Mesenchymal stem cell (in vitro differentiated cells and primary cell): ENCODE measurements around the gene DFFA.

Experiments
- DNase-seq: peaks from one replicate; pipeline ENCODE4 v3.0.0-alpha.2; 2013
- H2AFZ ChIP-seq: one replicate; pipeline ENCODE4 v1.6.1; 2013; ENCODE audit warnings: low read depth, mild to moderate bottlenecking, control low read depth, inconsistent platforms, low read length, moderate library complexity
- H2AK5ac ChIP-seq: 2 replicates; pipeline ENCODE4 v1.6.1; 2013; ENCODE audit warnings: low read length, moderate library complexity, mild to moderate bottlenecking, inconsistent platforms; ENCODE audit not compliant: severe bottlenecking
- H2BK120ac ChIP-seq: one replicate; pipeline ENCODE4 v1.6.1; 2013; ENCODE audit warnings: low read depth, mild to moderate bottlenecking, inconsistent platforms, low read length, moderate library complexity
- H2BK12ac ChIP-seq, 2 experiments: one replicate each; pipeline ENCODE4 v1.6.1; 2013; ENCODE audit warnings: inconsistent platforms in 2 of 2, low read length in 2 of 2, mild to moderate bottlenecking in 2 of 2, moderate library complexity in 2 of 2, control low read depth in 1 of 2
- H2BK15ac ChIP-seq: one replicate; pipeline ENCODE4 v1.6.1; 2013; ENCODE audit warnings: mild to moderate bottlenecking, low read depth, inconsistent platforms; ENCODE audit not compliant: poor library complexity, severe bottlenecking
- H2BK5ac ChIP-seq: 2 replicates; pipeline ENCODE4 v1.6.1; 2013; ENCODE audit warnings: low read depth, mild to moderate bottlenecking, low read length, control low read depth, inconsistent platforms; ENCODE audit not compliant: poor library complexity, severe bottlenecking
- H3K14ac ChIP-seq, 2 experiments: one replicate each; pipeline ENCODE4 v1.6.1; 2013; ENCODE audit warnings: inconsistent platforms in 2 of 2, low read length in 2 of 2, control low read depth in 1 of 2, mild to moderate bottlenecking in 1 of 2, moderate library complexity in 1 of 2
- H3K18ac ChIP-seq, 2 experiments: one replicate each; pipeline ENCODE4 v1.6.1; 2013; ENCODE audit warnings: inconsistent platforms in 2 of 2, low read length in 2 of 2, control low read depth in 1 of 2, low read depth in 1 of 2, mild to moderate bottlenecking in 1 of 2
- H3K23ac ChIP-seq, 2 experiments: one replicate each; pipeline ENCODE4 v1.6.1; 2013; ENCODE audit warnings: inconsistent platforms in 2 of 2, low read length in 2 of 2, mild to moderate bottlenecking in 2 of 2, moderate library complexity in 2 of 2, control low read depth in 1 of 2
- H3K27ac ChIP-seq: 2 replicates; pipeline ENCODE4 v1.5.1; 2013; ENCODE audit warnings: mild to moderate bottlenecking, moderate library complexity, low read length, control low read depth, inconsistent platforms; ENCODE audit not compliant: poor library complexity, severe bottlenecking
- H3K27me3 ChIP-seq, 2 experiments: 2 replicates each; pipeline versions ENCODE4 v1.6.1 to v1.7.0; 2013; ENCODE audit warnings: low read length in 2 of 2, mild to moderate bottlenecking in 2 of 2, moderate library complexity in 2 of 2, control low read depth in 1 of 2, inconsistent platforms in 1 of 2; ENCODE audit not compliant: control insufficient read depth in 1 of 2, insufficient read depth in 1 of 2
- H3K36me3 ChIP-seq, 2 experiments: 2 replicates each; pipeline versions ENCODE4 v1.6.1 to v1.7.0; 2013; ENCODE audit warnings: low read length in 2 of 2, control low read depth in 1 of 2, inconsistent platforms in 1 of 2, low read depth in 1 of 2, mild to moderate bottlenecking in 1 of 2; ENCODE audit not compliant: insufficient read depth in 2 of 2, control insufficient read depth in 1 of 2
- H3K4ac ChIP-seq, 2 experiments: one replicate each; pipeline ENCODE4 v1.6.1; 2013; ENCODE audit warnings: inconsistent platforms in 2 of 2, low read length in 2 of 2, mild to moderate bottlenecking in 2 of 2, moderate library complexity in 2 of 2, control low read depth in 1 of 2, low read depth in 1 of 2
- H3K4me1 ChIP-seq: 2 replicates; pipeline ENCODE4 v1.6.1; 2013; ENCODE audit warnings: low read depth, low read length, control low read depth; ENCODE audit not compliant: control insufficient read depth, insufficient read depth
- H3K4me2 ChIP-seq: 2 replicates; pipeline ENCODE4 v1.6.1; 2013; ENCODE audit warnings: low read length, mild to moderate bottlenecking, inconsistent platforms; ENCODE audit not compliant: poor library complexity, severe bottlenecking
- H3K4me3 ChIP-seq, 2 experiments: 2 replicates each; pipeline versions ENCODE4 v1.5.1 to v1.7.0; 2013; ENCODE audit warnings: low read length in 2 of 2, mild to moderate bottlenecking in 2 of 2, control low read depth in 1 of 2, low read depth in 1 of 2; ENCODE audit not compliant: insufficient read depth in 1 of 2
- H3K79me1 ChIP-seq: replicated peaks from 2 replicates; pipeline ENCODE4 v1.6.1; 2013; ENCODE audit warnings: mild to moderate bottlenecking, control low read depth, low read length, inconsistent platforms; ENCODE audit not compliant: poor library complexity, severe bottlenecking
- H3K9ac ChIP-seq: 2 replicates; pipeline ENCODE4 v1.7.0; 2013; ENCODE audit warnings: mild to moderate bottlenecking, low read length, moderate library complexity
- H3K9me3 ChIP-seq: 2 replicates; pipeline ENCODE4 v1.7.0; 2013; ENCODE audit warnings: mild to moderate bottlenecking, low read length; ENCODE audit not compliant: control insufficient read depth
- H4K8ac ChIP-seq: one replicate; pipeline ENCODE4 v1.6.1; 2013; ENCODE audit warnings: inconsistent platforms, mild to moderate bottlenecking, low read length, moderate library complexity
- H4K91ac ChIP-seq: one replicate; pipeline ENCODE4 v1.6.1; 2013; ENCODE audit warnings: mild to moderate bottlenecking, low read length, inconsistent platforms
- WGBS: methylation state at CpG from one replicate; pipeline ENCODE4 v1.1.7; 2013; ENCODE audit warnings: mixed read lengths; 5-methylcytosine and 5-hydroxymethylcytosine counted together

Gene DFFA

GRCh38 chr1:10489291-10490055 is 17.1 kb upstream of the DFFA start:
- Histone ChIP-seq H2BK15ac (no peak overlapping the region), H2BK5ac (no peak overlapping the region), H3K4ac (no peak overlapping the region), H3K9me3 (no peaks in the 10 kb centered on the region), H3K27me3 (no peaks in the 10 kb centered on the region), H3K4me3 (no peak overlapping the region), H4K91ac (no peak overlapping the region), H3K4me1 (peaks cover 2% of the 10 kb centered on the region), H3K9ac (no peak overlapping the region), H3K27ac (no peak overlapping the region), H3K14ac (no peak overlapping the region), H3K4me2 (no peak overlapping the region), H2AFZ (no peak overlapping the region), H3K36me3 (peaks cover 5 to 7% of the 10 kb centered on the region in 2 experiments), H3K79me1 (peaks cover 27% of the 10 kb centered on the region), H3K18ac (no peak overlapping the region), H2BK120ac (no peak overlapping the region), H3K23ac (no peak overlapping the region), H2AK5ac (no peak overlapping the region), H4K8ac (no peak overlapping the region), H2BK12ac (no peak overlapping the region)
- 13% methylated on average over 4 of the region's 4 CpGs for WGBS
- DNase-seq: peak; percentile 24

- no peaks in the 10 kb centered on the region for H3K9me3 ChIP-seq
- H2BK12ac ChIP-seq: no peak overlapping the region
- H2AFZ ChIP-seq: no peak overlapping the region
These were observed 12.2 kb upstream of the DFFA start for GRCh38 chr1:10484521-10484920.

DNA sequence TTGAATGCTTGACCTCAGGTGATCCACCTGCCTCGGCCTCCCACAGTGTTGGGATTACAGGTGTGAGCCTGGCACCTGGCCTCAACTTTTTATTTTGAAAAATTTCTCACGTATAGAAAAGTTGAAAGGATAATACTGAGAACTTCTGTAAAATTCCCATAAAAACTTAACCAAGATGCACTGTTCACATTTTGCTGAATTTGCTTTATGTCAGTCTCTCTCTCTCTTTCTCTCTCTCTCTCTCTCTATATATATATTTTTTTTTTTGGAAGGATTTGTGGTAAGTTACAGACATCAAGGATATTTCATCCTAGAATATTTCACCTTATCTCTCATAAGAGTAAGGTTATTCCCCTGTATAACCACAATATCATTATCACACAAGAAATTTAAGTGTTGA is 8.3 kb upstream of the DFFA start:
- Histone ChIP-seq H3K4ac (no peak overlapping the region), H3K36me3 (peaks cover 3 to 11% of the 10 kb centered on the region in 2 experiments), H3K4me2 (no peak overlapping the region), H3K18ac (no peak overlapping the region), H3K4me1 (peaks cover 2% of the 10 kb centered on the region), H4K8ac (no peak overlapping the region), H3K27ac (no peak overlapping the region), H3K9ac (no peak overlapping the region), H2BK12ac (no peak overlapping the region), H3K4me3 (no peak overlapping the region), H3K79me1 (peaks cover 15% of the 10 kb centered on the region), H3K23ac (no peak overlapping the region), H3K27me3 (no peaks in the 10 kb centered on the region), H3K9me3 (no peaks in the 10 kb centered on the region), H4K91ac (no peak overlapping the region), H2BK15ac (no peak overlapping the region), H2BK120ac (no peak overlapping the region), H2BK5ac (no peak overlapping the region), H2AK5ac (no peak overlapping the region), H2AFZ (no peak overlapping the region), H3K14ac (no peak overlapping the region)
- DNase-seq: no peak
- 83% methylated on average over 1 of the region's 2 CpGs for whole genome bisulfite sequencing

More at GRCh38 chr1:10484521-10484920, 12.2 kb upstream of the DFFA start:
- Histone ChIP-seq H2BK5ac (no peak overlapping the region), H3K23ac (no peak overlapping the region), H3K27ac (no peak overlapping the region), H3K14ac (no peak overlapping the region), H2AK5ac (no peak overlapping the region), H3K27me3 (no peaks in the 10 kb centered on the region), H3K4me1 (peaks cover 2% of the 10 kb centered on the region), H3K9ac (no peak overlapping the region), H3K4ac (no peak overlapping the region), H2BK15ac (no peak overlapping the region), H4K91ac (no peak overlapping the region), H2BK120ac (no peak overlapping the region), H4K8ac (no peak overlapping the region), H3K36me3 (peaks cover 7 to 11% of the 10 kb centered on the region in 2 experiments), H3K18ac (no peak overlapping the region), H3K79me1 (peaks cover 11% of the 10 kb centered on the region), H3K4me2 (no peak overlapping the region), H3K4me3 (no peak overlapping the region)
- no peak for DNase-seq
- WGBS: 95% methylated on average over 6 of the region's 6 CpGs

DNA sequence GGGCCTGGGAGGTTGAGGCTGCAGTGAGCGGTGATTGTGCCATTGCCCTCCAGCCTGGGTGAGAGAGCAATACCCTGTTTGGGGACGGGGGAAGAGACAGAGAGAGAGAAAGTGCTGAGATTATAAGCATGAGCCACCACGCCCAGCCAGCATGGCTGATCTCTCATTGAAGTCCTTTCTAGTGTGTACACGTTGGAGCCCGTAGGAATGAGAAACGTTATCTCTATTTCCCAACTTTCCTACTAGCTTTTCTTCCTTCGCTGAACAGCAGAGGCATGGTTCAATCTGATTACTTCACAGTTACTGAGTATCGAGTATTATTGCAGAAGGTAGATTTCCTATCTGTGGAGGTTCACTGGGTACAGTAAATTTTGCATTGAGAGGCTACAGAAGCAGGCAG is 7.0 kb upstream of the DFFA start:
- no peaks in the 10 kb centered on the region for H3K9me3 ChIP-seq
- H3K79me1 ChIP-seq: peaks cover 16% of the 10 kb centered on the region
- no peak overlapping the region for H3K23ac ChIP-seq
- DNase-seq: no peak
- no peak overlapping the region for H2AK5ac ChIP-seq
- no peak overlapping the region for H2BK120ac ChIP-seq
- no peak overlapping the region for H4K8ac ChIP-seq
- no peaks in the 10 kb centered on the region for H3K27me3 ChIP-seq
- H3K9ac ChIP-seq: no peak overlapping the region
- no peak overlapping the region for H2AFZ ChIP-seq
- no peak overlapping the region for H3K4me3 ChIP-seq
- WGBS: 86% methylated on average over 7 of the region's 8 CpGs
- no peak overlapping the region for H2BK12ac ChIP-seq
- H3K4ac ChIP-seq: no peak overlapping the region
- H3K4me2 ChIP-seq: no peak overlapping the region
- H2BK5ac ChIP-seq: no peak overlapping the region
- no peak overlapping the region for H3K14ac ChIP-seq
- no peak overlapping the region for H3K18ac ChIP-seq
- no peak overlapping the region for H2BK15ac ChIP-seq
- H3K36me3 ChIP-seq: peaks cover 3 to 11% of the 10 kb centered on the region in 2 experiments
- H3K27ac ChIP-seq: no peak overlapping the region
- H4K91ac ChIP-seq: no peak overlapping the region
- peaks cover 4% of the 10 kb centered on the region for H3K4me1 ChIP-seq
